Body of pancreas (tissue), 4 donors: ENCODE measurements around the gene ANKMY1.

Experiments used
- POLR2A ChIP-seq, 3 donors: fragments of 450-650 bp; IDR thresholded peaks; one replicate each; pipeline ENCODE4 v1.6.1; 2016; ENCODE audit warnings: antibody characterized with exemption in 3 of 3, mild to moderate bottlenecking in 2 of 3
- TF ChIP-seq, protein P1 (sequence below), 7 experiments: fragments of 450-650 bp in 4 of 7; fragments of 200-600 bp in 3 of 7; sonication (generic) in 3 of 7; IDR thresholded peaks; one replicate each; pipeline ENCODE4 v1.5.1; 2016 to 2019; ENCODE audit warnings: antibody characterized with exemption in 7 of 7

DNA sequence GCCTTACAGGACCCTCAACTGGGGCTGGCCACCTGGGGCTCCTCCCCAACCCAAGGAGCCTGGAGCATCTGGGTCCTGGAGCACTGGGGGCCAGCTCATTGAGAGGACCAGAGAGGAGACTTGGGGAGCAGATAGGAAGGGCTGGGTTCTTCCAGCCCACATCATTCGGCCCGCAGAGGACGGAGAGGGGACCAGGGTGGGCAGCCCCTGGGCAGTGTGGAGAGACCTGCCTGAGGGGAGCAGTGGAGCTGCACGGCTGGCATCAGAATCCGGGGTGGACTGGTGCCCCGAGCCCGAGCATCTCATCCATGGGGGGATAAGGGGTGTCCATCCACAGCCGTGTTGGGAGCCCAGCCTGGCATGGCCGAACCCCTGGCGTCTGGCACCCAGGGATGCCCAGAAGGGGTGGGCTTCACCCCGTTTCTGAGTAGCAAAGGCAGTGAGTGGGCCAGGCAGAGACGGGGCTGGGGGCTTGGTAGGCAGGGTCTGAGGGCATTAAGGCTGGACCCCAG is 111.1 kb downstream of the ANKMY1 start:
- TF ChIP-seq, protein P1, sequence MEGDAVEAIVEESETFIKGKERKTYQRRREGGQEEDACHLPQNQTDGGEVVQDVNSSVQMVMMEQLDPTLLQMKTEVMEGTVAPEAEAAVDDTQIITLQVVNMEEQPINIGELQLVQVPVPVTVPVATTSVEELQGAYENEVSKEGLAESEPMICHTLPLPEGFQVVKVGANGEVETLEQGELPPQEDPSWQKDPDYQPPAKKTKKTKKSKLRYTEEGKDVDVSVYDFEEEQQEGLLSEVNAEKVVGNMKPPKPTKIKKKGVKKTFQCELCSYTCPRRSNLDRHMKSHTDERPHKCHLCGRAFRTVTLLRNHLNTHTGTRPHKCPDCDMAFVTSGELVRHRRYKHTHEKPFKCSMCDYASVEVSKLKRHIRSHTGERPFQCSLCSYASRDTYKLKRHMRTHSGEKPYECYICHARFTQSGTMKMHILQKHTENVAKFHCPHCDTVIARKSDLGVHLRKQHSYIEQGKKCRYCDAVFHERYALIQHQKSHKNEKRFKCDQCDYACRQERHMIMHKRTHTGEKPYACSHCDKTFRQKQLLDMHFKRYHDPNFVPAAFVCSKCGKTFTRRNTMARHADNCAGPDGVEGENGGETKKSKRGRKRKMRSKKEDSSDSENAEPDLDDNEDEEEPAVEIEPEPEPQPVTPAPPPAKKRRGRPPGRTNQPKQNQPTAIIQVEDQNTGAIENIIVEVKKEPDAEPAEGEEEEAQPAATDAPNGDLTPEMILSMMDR (IDR thresholded peaks at IDR 0.05), result no peak
- no peak for TF ChIP-seq POLR2A (IDR thresholded peaks at IDR 0.05)
